GM12878 (cell line): ENCODE measurements around the gene ITGBL1. TPM values are rescaled to one million over a fixed set of nuclear protein-coding genes. Genes with fewer than 3 reads are reported as not detected.

Experiments used
- ATAC-seq: fragments of 200-7000 bp; cut with Tn5 transposase; 3 replicates; pipeline ENCODE4 v1.9.1; 2020; ENCODE audit warnings: mild to moderate bottlenecking, moderate library complexity
- BruUV-seq: library from RNA; stranded (reverse); fragments of 400-500 nt; replicated peaks from 2 replicates; lab custom pipeline; 2021; lab: Mats Ljungman, UMichigan
- CTCF ChIA-PET: fragments of 300-600 bp; sonication (Branson Sonifier 250); formaldehyde crosslinking; extraction: SDS; loops from one replicate; lab custom pipeline; 2021; ENCODE audit warnings: inconsistent platforms; lab: Yijun Ruan, JAX
- POLR2A ChIA-PET: fragments of 350-600 bp; formaldehyde crosslinking; extraction: SDS; loops from one replicate; lab custom pipeline; 2021; ENCODE audit warnings: inconsistent platforms; lab: Charles Lee
- RAD21 ChIA-PET: fragments of 300-600 bp; sonication (Branson Sonifier 250); formaldehyde crosslinking; loops from one replicate; lab custom pipeline; 2023; ENCODE audit warnings: antibody characterized with exemption; ENCODE audit not compliant: unreplicated experiment; lab: Charles Lee
- SMC1A ChIA-PET: fragments of 300-600 bp; sonication (Branson Sonifier 250); formaldehyde crosslinking; loops from one replicate; lab custom pipeline; 2023; ENCODE audit not compliant: unreplicated experiment, uncharacterized antibody; lab: Charles Lee
- DNase-seq: peaks from one replicate; pipeline ENCODE4 v3.0.0-alpha.2; 2011; ENCODE audit warnings: low read depth, low spot score
- FAIRE-seq: peaks from 3 replicates; lab custom pipeline; 2011; peaks lifted over from hg19 to GRCh38; lab: Jason Lieb, UNC
- H2AFZ ChIP-seq: 2 replicates; pipeline ENCODE4 v1.6.0; 2011; ENCODE audit warnings: low read depth, low read length, control low read depth; ENCODE audit not compliant: control insufficient read depth
- H3K27ac ChIP-seq: 2 replicates; pipeline ENCODE4 v1.5.1; 2011; ENCODE audit warnings: control low read depth; ENCODE audit not compliant: control insufficient read depth, insufficient read depth
- H3K27me3 ChIP-seq, 2 experiments: replicated peaks in 1 of 2; 2 replicates each; pipeline versions ENCODE4 v1.6.0 to v1.6.1; 2011; ENCODE audit warnings: low read length in 1 of 2; ENCODE audit not compliant: control insufficient read depth in 2 of 2, insufficient read depth in 2 of 2
- H3K36me3 ChIP-seq, 2 experiments: 2 replicates each; pipeline ENCODE4 v1.5.1; 2011; ENCODE audit warnings: low read length in 1 of 2; ENCODE audit not compliant: control insufficient read depth in 2 of 2, insufficient read depth in 2 of 2
- H3K4me1 ChIP-seq: 2 replicates; pipeline ENCODE4 v1.6.1; 2011; ENCODE audit warnings: mild to moderate bottlenecking, low read length, moderate library complexity, mixed read lengths; ENCODE audit not compliant: control insufficient read depth, insufficient read depth
- H3K4me2 ChIP-seq: 2 replicates; pipeline ENCODE4 v1.6.0; 2011; ENCODE audit warnings: control low read depth; ENCODE audit not compliant: control insufficient read depth, insufficient read depth
- H3K4me3 ChIP-seq: fragments of 200-600 bp; sonication (generic); 2 replicates; pipeline ENCODE4 v1.5.1; 2016
- H3K79me2 ChIP-seq: 2 replicates; pipeline ENCODE4 v1.6.0; 2011; ENCODE audit warnings: low read length; ENCODE audit not compliant: control insufficient read depth, insufficient read depth
- H3K9ac ChIP-seq: 2 replicates; pipeline ENCODE4 v1.8.0; 2011; ENCODE audit warnings: low read length, control low read depth, mixed read lengths; ENCODE audit not compliant: control insufficient read depth, insufficient read depth
- H3K9me3 ChIP-seq: replicated peaks from 3 replicates; pipeline ENCODE4 v1.5.1; 2011; ENCODE audit warnings: mild to moderate bottlenecking, low read length; ENCODE audit not compliant: control insufficient read depth, insufficient read depth
- H4K20me1 ChIP-seq: 2 replicates; pipeline ENCODE4 v1.6.0; 2011; ENCODE audit not compliant: control insufficient read depth, insufficient read depth
- CREB1 ChIP-seq: IDR thresholded peaks from 2 replicates; pipeline ENCODE4 v1.6.1; 2012; ENCODE audit warnings: low read depth, mild to moderate bottlenecking, inconsistent platforms
- EGR1 ChIP-seq, 2 experiments: IDR thresholded peaks; 1 replicate in 1 of 2; 2 replicates in 1 of 2; pipeline ENCODE4 v1.6.1; 2011 to 2012; ENCODE audit warnings: low read depth in 2 of 2, low read length in 2 of 2, borderline replicate concordance in 1 of 2, mild to moderate bottlenecking in 1 of 2, moderate library complexity in 1 of 2
- JUNB ChIP-seq: IDR thresholded peaks from 2 replicates; pipeline ENCODE4 v1.6.1; 2016; ENCODE audit warnings: antibody characterized with exemption, mild to moderate bottlenecking
- NFIC ChIP-seq: IDR thresholded peaks from 2 replicates; pipeline ENCODE4 v1.6.1; 2012; ENCODE audit warnings: low read depth, mild to moderate bottlenecking, inconsistent platforms, low read length, moderate library complexity
- TAF1 ChIP-seq: IDR thresholded peaks from 2 replicates; pipeline ENCODE4 v1.6.1; 2011; ENCODE audit warnings: mild to moderate bottlenecking, low read depth, low read length, borderline replicate concordance
- YY1 ChIP-seq: IDR thresholded peaks from 2 replicates; pipeline ENCODE4 v1.6.1; 2011; ENCODE audit warnings: low read depth, mild to moderate bottlenecking, low read length
- ZNF207 ChIP-seq: fragments of 450-650 bp; IDR thresholded peaks from 2 replicates; pipeline ENCODE4 v1.6.1; 2014; ENCODE audit warnings: antibody characterized with exemption, mild to moderate bottlenecking, borderline replicate concordance
- ZNF622 ChIP-seq: fragments of 450-650 bp; IDR thresholded peaks from 2 replicates; pipeline ENCODE4 v1.6.1; 2017; ENCODE audit warnings: mild to moderate bottlenecking, inconsistent platforms
- WGBS: methylation state at CpG from one replicate; pipeline ENCODE4 v1.1.6; 2016; ENCODE audit warnings: low lambda C conversion rate; ENCODE audit not compliant: insufficient replicate concordance, insufficient coverage; ENCODE audit errors: missing lambda C conversion rate; 5-methylcytosine and 5-hydroxymethylcytosine counted together
- in situ Hi-C: fragments of 300-500 bp; cut with MboI; formaldehyde crosslinking; loops from 9 replicates; pipeline ENCODE4 v1.14.3; 2018; ENCODE audit warnings: mixed read lengths
- intact Hi-C: fragments of 100-400 bp; cut with micrococcal nuclease; formaldehyde crosslinking; loops from one replicate; pipeline ENCODE4 v1.14.2; 2022; ENCODE audit not compliant: unreplicated experiment
- polyA plus RNA-seq, 11 experiments: library from polyadenylated mRNA; depleted of rRNA in 4 of 11; unstranded in 6 of 11; stranded (reverse) in 5 of 11; fragments of >200 nt; fragmentation: Nextera tagmentation in 4 of 11; fragmentation: Illumina TruSeq in 1 of 11; extraction: Ambion mirVana in 4 of 11; extraction: Trizol in 1 of 11; gene quantifications; 1 replicate in 1 of 11; 2 replicates in 10 of 11; pipeline versions ENCODE4 v1.2.1 to v1.2.3, GENCODE V29; 2011 to 2016; ENCODE audit warnings: inconsistent platforms in 2 of 11, missing spikeins in 2 of 11, low read depth in 1 of 11
- total RNA-seq, 4 experiments: library from RNA; depleted of rRNA in 3 of 4; stranded (reverse); fragments of >200 nt in 3 of 4; fragmentation: Illumina TruSeq in 1 of 4; extraction: Trizol in 1 of 4; gene quantifications; 2 replicates each; pipeline versions ENCODE4 v1.2.1 to v1.2.3, GENCODE V29; 2013 to 2021
- TF ChIP-seq, protein P1 (sequence below): IDR thresholded peaks from 2 replicates; pipeline ENCODE4 v1.6.1; 2011; ENCODE audit warnings: borderline replicate concordance, low read depth, mild to moderate bottlenecking, moderate library complexity, low read length; ENCODE audit not compliant: insufficient read depth, poor library complexity, severe bottlenecking
- TF ChIP-seq, protein P2 (sequence below): fragments of 450-650 bp; IDR thresholded peaks from 2 replicates; pipeline ENCODE4 v1.6.1; 2014; ENCODE audit warnings: mild to moderate bottlenecking

ITGBL1 gene
- total and polyA plus RNA-seq, 10 of the 15 experiments (the other 5 are each of a cell fraction or from before 2014, with no cell fraction given) = 0.17 to 2.8 (median 0.28) TPM; not detected in 3

DNA sequence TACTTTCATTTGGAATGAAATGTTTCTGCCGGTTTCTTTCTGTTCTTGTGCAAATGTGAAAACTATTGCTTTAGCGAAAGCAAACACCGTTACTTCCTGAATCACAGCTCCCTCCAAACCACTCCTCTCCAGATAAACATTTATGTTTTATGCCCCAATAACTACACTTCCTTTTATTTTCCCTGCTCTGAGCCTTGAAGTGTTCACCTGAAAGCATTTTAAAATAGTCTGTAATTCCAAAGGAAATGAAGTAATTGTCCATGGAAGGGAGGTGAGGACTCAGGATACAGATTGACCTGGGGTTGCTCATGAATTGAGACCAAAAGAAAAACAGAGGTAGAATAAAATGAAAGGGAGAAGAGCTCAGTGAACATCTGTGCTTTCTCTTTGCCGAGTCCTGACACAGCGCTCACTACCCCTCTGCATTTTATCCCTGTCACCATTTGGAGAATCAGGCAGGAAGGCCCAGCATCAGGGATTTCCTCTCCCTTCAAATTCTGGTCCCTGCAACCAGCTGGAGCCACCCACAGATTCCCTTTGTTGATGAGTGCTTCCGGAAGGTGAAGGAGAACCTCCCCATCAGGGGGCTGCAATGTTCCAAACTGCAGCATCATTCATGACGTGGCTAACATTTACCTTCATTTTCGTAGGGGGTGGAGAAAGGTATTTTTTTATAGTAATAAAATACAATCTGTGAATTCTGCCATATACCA, 171.9 kb downstream of the ITGBL1 start (continued):
- TF ChIP-seq EGR1 (IDR thresholded peaks at IDR 0.05; ENCODE audit: borderline replicate concordance in 1 of 2, low read depth in 2 of 2, low read length in 2 of 2) (no peak), YY1 (no peak), NFIC (no peak), TAF1 (no peak), ZNF207 (no peak), ZNF622 (no peak)
- TF ChIP-seq, protein P1, sequence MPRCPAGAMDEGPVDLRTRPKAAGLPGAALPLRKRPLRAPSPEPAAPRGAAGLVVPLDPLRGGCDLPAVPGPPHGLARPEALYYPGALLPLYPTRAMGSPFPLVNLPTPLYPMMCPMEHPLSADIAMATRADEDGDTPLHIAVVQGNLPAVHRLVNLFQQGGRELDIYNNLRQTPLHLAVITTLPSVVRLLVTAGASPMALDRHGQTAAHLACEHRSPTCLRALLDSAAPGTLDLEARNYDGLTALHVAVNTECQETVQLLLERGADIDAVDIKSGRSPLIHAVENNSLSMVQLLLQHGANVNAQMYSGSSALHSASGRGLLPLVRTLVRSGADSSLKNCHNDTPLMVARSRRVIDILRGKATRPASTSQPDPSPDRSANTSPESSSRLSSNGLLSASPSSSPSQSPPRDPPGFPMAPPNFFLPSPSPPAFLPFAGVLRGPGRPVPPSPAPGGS = no peak
- TF ChIP-seq, protein P2, sequence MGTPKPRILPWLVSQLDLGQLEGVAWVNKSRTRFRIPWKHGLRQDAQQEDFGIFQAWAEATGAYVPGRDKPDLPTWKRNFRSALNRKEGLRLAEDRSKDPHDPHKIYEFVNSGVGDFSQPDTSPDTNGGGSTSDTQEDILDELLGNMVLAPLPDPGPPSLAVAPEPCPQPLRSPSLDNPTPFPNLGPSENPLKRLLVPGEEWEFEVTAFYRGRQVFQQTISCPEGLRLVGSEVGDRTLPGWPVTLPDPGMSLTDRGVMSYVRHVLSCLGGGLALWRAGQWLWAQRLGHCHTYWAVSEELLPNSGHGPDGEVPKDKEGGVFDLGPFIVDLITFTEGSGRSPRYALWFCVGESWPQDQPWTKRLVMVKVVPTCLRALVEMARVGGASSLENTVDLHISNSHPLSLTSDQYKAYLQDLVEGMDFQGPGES = no peak

DNA sequence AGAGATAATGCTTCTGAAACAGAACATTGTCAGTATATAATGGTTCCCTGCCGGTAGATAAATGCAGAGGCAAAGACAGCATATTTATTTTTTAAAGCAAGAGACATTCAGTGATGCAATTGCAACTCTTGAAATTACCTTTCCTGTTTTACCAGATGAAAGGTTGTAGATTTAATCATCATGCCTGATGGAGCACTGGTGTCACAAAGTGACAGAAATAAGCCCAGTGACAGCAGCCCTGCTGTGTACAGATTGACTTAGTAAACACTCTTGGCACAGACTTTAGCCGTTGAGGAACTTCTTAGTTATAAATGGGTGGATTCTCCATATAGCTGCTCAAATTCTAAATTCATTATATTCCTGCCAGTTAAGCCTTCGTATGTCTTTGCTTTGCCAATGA, 172.5 kb downstream of the ITGBL1 start:
- intact Hi-C loops (loop anchor here (5.0 kb wide), 1 partner anchor 82 kb away; no protein-coding TSS in a partner anchor), in situ Hi-C loops (no loop called here)
- no peaks in the 10 kb centered on the region for H4K20me1 ChIP-seq
- H3K27me3 ChIP-seq = 0 out of 4 replicates have a peak, but pooled peaks cover 0 to 2% of the 10 kb centered on the region in 2 experiments
- H3K4me2 ChIP-seq = peak overlapping the region; percentile 51; the same call in 1 of the 2 replicates
- no peak overlapping the region for H3K27ac ChIP-seq
- no peak overlapping the region for H3K4me3 ChIP-seq
- H3K9me3 ChIP-seq = no peaks in the 10 kb centered on the region
- H3K4me1 ChIP-seq = peaks cover 31% of the 10 kb centered on the region
- FAIRE-seq = no peak
- ATAC-seq = peak; percentile 61
- TF ChIP-seq CREB1 (0 out of 2 replicates have a peak, but pooled peaks have one; percentile 37), JUNB (peak; percentile 34; the same call in 1 of the 2 replicates)
- TF ChIP-seq, protein P2 = no peak
- TF ChIP-seq, all 136 proteins: peak for 2
- no peak overlapping the region for H3K9ac ChIP-seq
- H3K79me2 ChIP-seq = no peaks in the 10 kb centered on the region
- RAD21 ChIA-PET = interaction anchor here (0.7 kb wide), 1 partner anchor 324 kb away, joined by 3 read pairs; no protein-coding TSS in a partner anchor
- no peaks in the 10 kb centered on the region for H3K36me3 ChIP-seq
- POLR2A ChIA-PET = interaction anchor here (1.1 kb wide), 1 partner anchor 44 kb away, joined by 5 read pairs; no protein-coding TSS in a partner anchor
- WGBS = 30% methylated on average over 3 of the region's 3 CpGs
- SMC1A ChIA-PET = interaction anchor here (1.0 to 1.6 kb wide), 8 partner anchors 9 to 120 kb away, joined by 3 to 6 read pairs (median 3); no protein-coding TSS in a partner anchor
- no peak for DNase-seq
- CTCF ChIA-PET = no interaction called here
- no peak overlapping the region; the same call in 1 of the 2 replicates for H2AFZ ChIP-seq
- BruUV-seq = no TSS peak
